Stimulated activated CD8-positive, alpha-beta memory T cell treated with anti-CD3 and anti-CD28 coated beads, Interleukin-7, amount 100 ng/mL, for 24 hours (primary cell): ENCODE results near the gene PIGZ.
"Not testable (repeated sequence)": the region's sequence is repeated elsewhere in the genome, so short reads cannot be mapped to it uniquely, and the experiment has no call there.

Experiments used
- DNase-seq: peaks from one replicate; pipeline ENCODE4 v3.0.0-alpha.2; 2020; ENCODE audit warnings: low read depth

The PIGZ gene

GRCh38 chr3:196948442-196949284 lies 20.0 kb downstream of the PIGZ start:
- no peak for DNase-seq

GRCh38 chr3:196947860-196948441 lies 20.7 kb downstream of the PIGZ start:
- DNase-seq, result no peak

- no peak for DNase-seq
These were observed 21.3 kb downstream of the PIGZ start for GRCh38 chr3:196947136-196947859.

- DNase-seq, result not testable (repeated sequence)
These were observed 24.4 kb downstream of the PIGZ start for GRCh38 chr3:196944037-196944790.

GRCh38 chr3:196942915-196943277 lies 25.7 kb downstream of the PIGZ start:
- DNase-seq, result no peak

GRCh38 chr3:196942226-196942914 lies 26.3 kb downstream of the PIGZ start, which contains the start of gene NCBP2:
Gene NCBP2, minus strand, starts transcription at chr3:196942528. Its CDS starts 25 bp downstream, at chr3:196942503.
- peak; percentile 100 for DNase-seq

- DNase-seq, result peak; percentile 46
These were observed 26.9 kb downstream of the PIGZ start for GRCh38 chr3:196941729-196942225.

GRCh38 chr3:196938576-196938975 lies 30.1 kb downstream of the PIGZ start:
- DNase-seq, result no peak

- DNase-seq, result no peak
These were observed 30.5 kb downstream of the PIGZ start for GRCh38 chr3:196938124-196938523.

- no peak for DNase-seq
These were observed 32.3 kb downstream of the PIGZ start for GRCh38 chr3:196936288-196936687.

- DNase-seq, result no peak
These were observed 36.0 kb downstream of the PIGZ start for GRCh38 chr3:196932600-196932999.

GRCh38 chr3:196931828-196932587 lies 36.6 kb downstream of the PIGZ start:
- no peak for DNase-seq

- DNase-seq, result no peak
These were observed 37.5 kb downstream of the PIGZ start for GRCh38 chr3:196931157-196931556.

- no peak for DNase-seq
These were observed 40.8 kb downstream of the PIGZ start for GRCh38 chr3:196927571-196928453.

- DNase-seq, result no peak
These were observed 47.9 kb downstream of the PIGZ start for GRCh38 chr3:196920733-196921132.

GRCh38 chr3:196918968-196919367 lies 49.7 kb downstream of the PIGZ start:
- no peak for DNase-seq

- no peak for DNase-seq
These were observed 51.6 kb downstream of the PIGZ start for GRCh38 chr3:196916995-196917394.

GRCh38 chr3:196916221-196916620 lies 52.4 kb downstream of the PIGZ start:
- no peak for DNase-seq

GRCh38 chr3:196915375-196915774 lies 53.3 kb downstream of the PIGZ start:
- DNase-seq, result no peak

GRCh38 chr3:196914866-196915265 lies 53.8 kb downstream of the PIGZ start:
- no peak for DNase-seq
